ENCODE data around the gene ZNF326.

ZNF326 gene

GRCh38 chr1:89994805-89995597, at the start of gene ZNF326:
Gene ZNF326, plus strand, starts transcription at chr1:89995110. Its CDS starts 148 bp downstream, at chr1:89995258.
- peak; percentile 98 for DNase-seq

GRCh38 chr1:89945852-89946476, 48.9 kb upstream of the ZNF326 start:
- DNase-seq, result peak; percentile 73

GRCh38 chr1:89946532-89946931, 48.4 kb upstream of the ZNF326 start:
- DNase-seq, result no peak

GRCh38 chr1:89948722-89949345, 46.1 kb upstream of the ZNF326 start:
- no peak for DNase-seq

- DNase-seq, result no peak
These were observed 44.8 kb upstream of the ZNF326 start for GRCh38 chr1:89949991-89950624.

- DNase-seq, result no peak
These were observed 44.2 kb upstream of the ZNF326 start for GRCh38 chr1:89950703-89951102.

- DNase-seq, result no peak
These were observed 42.9 kb upstream of the ZNF326 start for GRCh38 chr1:89951766-89952604.

GRCh38 chr1:89952605-89953130, 42.2 kb upstream of the ZNF326 start:
- DNase-seq, result no peak

- DNase-seq, result peak; percentile 55
These were observed 41.7 kb upstream of the ZNF326 start for GRCh38 chr1:89953131-89953626.

GRCh38 chr1:89953929-89954328, 41.0 kb upstream of the ZNF326 start:
- no peak for DNase-seq

- DNase-seq, result no peak
These were observed 40.5 kb upstream of the ZNF326 start for GRCh38 chr1:89954401-89954800.

- DNase-seq, result no peak
These were observed 39.4 kb upstream of the ZNF326 start for GRCh38 chr1:89955311-89956205.

- peak; percentile 19 for DNase-seq
These were observed 37.8 kb upstream of the ZNF326 start for GRCh38 chr1:89957107-89957506.

GRCh38 chr1:89958851-89959654, 35.9 kb upstream of the ZNF326 start:
- DNase-seq, result no peak

GRCh38 chr1:89959719-89960118, 35.2 kb upstream of the ZNF326 start:
- no peak for DNase-seq

- no peak for DNase-seq
These were observed 32.7 kb upstream of the ZNF326 start for GRCh38 chr1:89962024-89962741.

GRCh38 chr1:89962742-89963075, 32.2 kb upstream of the ZNF326 start:
- no peak for DNase-seq

GRCh38 chr1:89965193-89965768, 29.6 kb upstream of the ZNF326 start:
- DNase-seq, result no peak

GRCh38 chr1:89966656-89967055, 28.3 kb upstream of the ZNF326 start:
- no peak for DNase-seq
